G401 (cell line): ENCODE data around the gene NCKIPSD. TPM values are rescaled to one million over a fixed set of nuclear protein-coding genes. Genes with fewer than 3 reads are reported as not detected.

Experiments
- DNase-seq: peaks from one replicate; pipeline ENCODE4 v3.0.0-alpha.2; 2015; ENCODE audit warnings: low spot score
- in situ Hi-C: cut with HindIII; loops from 2 replicates; pipeline ENCODE4 v1.10.0; 2016; ENCODE audit warnings: low sequenced_read_pairs, mixed read lengths
- total RNA-seq: library from RNA; depleted of rRNA; stranded (reverse); fragments of >200 nt; shearing (Covaris generic); gene quantifications from 2 replicates; pipeline ENCODE4 v1.2.3, GENCODE V29; 2014

The NCKIPSD gene
- total RNA-seq, 1 experiment from 2014 or later = 17.1 TPM

GRCh38 chr3:48681974-48682610, 3.6 kb downstream of the NCKIPSD start:
- in situ Hi-C loops = no loop called here
- no peak for DNase-seq

DNA sequence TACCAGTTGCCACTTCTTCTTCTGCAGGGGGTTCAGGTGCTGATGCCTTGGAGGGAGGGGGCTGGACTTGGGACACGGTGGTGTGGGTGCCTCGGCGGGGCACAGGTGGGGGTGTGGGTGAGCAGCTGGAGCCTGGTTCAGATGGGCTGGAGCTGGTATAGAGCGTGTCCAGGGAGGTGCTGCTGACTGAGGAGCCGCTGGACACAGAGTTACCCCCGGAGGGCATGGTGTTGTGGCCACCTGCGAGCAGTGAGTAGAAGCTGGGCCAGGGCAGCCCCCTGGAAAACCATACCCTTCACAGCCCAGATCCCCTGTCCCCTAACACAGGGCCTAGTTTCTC, 4.2 kb downstream of the NCKIPSD start:
- in situ Hi-C loops = no loop called here
- DNase-seq = no peak

DNA sequence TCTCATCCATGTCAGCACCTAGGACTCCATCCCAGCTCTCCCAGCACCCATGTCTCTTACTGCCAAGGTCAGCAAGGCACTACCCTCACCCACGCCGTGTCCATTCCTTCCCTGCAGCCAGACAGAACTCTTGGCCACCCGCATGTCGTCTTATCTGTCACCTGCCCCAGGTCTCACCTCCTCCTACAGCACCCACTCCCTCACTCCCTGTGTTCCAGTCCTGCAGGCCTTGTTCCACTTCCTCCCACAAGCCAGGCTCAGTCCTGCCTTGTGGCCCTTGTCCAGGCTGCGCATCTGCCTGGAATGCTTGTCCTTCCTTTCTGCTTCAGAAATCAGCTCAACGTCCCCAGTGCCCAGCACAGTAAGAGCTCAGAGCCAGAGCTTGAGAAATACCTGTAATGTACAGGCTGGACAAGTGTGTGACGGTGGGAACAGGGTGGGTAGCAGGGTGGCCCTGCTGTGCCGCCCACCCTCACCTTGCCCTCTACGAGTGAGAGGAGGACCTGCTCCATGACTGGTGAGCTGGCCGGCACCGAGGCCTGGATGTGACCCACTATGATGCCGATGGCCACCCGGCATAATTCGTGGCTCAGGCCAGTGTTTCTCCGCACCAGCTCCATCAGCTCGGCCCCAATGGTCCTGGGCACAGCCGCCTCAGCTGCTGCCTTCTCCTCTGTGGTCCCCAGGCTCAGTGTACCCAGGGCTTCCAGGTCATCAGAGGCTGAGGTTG, 4.7 kb downstream of the NCKIPSD start:
- in situ Hi-C loops = no loop called here
- DNase-seq = no peak

GRCh38 chr3:48679411-48680391, 6.0 kb downstream of the NCKIPSD start:
- in situ Hi-C loops = no loop called here
- DNase-seq = no peak

GRCh38 chr3:48678566-48679380, 6.9 kb downstream of the NCKIPSD start:
- in situ Hi-C loops = no loop called here
- no peak for DNase-seq

DNA sequence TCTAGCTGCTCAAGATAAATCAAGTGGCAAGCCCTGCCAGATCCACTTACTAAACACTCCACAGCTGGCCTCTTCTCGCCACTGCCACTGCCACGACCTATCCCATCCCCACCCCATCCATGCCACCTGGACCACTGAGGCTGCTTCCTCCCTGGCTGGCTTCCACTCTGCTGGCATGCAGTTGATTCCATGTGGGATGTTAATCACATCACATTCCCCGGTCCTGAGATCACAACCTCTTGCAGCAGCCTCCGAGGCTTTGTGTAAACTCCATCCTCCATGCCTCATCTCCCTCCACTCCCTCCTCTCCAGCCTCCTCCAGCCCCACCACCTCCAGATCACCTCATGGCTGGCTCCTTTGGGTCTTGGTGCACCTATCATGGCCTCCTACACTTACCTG, 7.7 kb downstream of the NCKIPSD start:
- no peak for DNase-seq
- in situ Hi-C loops = no loop called here

DNA sequence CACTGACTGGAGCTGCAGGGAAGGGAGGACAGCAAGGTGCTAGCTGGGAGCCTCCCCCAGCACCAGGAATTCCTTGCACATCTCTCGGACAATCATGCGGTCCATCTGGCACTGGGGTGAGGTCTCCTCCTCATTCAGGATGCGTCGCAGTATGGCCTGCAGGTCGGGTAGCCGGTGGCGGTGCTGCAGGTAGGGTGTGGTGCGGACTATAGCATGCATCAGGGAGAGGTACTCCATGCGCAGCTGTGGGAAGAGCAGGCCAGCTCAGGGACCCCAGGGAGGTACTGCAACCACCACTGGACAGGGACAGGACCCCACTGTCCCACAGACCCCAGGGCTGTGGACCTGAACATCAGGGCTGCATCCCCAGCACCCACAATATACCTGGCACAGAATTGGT, 11.2 kb downstream of the NCKIPSD start:
- in situ Hi-C loops = no loop called here

DNA sequence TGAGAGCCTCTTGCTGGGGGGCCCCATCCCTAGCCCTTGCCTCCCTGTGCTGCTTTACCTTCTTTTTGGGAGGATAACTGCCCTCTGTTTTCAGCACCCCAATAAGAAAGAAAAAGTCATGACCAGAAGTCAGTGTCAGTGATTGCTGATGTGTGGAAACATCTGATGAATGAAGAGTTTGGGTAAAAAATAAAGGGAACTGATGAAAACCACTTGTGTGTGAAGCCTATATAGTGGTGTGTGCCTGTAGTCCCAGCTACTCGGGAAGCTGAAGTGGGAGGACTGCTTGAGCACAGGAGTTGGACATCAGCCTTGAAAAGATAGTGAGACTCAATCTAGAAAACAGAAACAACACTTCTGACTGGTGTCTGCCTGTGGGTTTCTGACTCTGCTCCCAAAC, 13.2 kb downstream of the NCKIPSD start:
- in situ Hi-C loops = no loop called here
- DNase-seq = no peak

More for the DNA sequence above, 11.2 kb downstream of the NCKIPSD start:
- no peak for DNase-seq

DNA sequence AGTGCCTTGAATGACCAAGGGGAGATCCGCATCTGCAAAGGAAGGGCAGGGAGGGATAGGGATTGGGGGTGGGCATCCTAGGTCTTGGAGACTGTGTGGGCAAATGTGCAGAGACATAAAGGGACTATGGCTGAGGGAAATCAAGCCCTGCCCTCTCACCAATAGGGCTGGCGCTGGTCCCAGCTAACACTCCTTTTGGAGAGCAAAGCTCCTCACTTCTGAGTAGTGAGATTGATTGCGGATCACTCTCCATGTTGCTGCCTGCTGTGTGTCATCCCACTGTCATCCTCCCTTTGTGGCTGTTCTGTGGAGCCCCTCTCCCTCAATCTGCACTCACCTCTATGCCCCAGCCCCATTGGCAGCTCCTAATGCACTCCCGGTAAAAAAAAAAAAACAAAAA, 20.8 kb downstream of the NCKIPSD start:
- in situ Hi-C loops = no loop called here
- no peak for DNase-seq

- in situ Hi-C loops = no loop called here
- no peak for DNase-seq
Observed at GRCh38 chr3:48664313-48664644, 21.4 kb downstream of the NCKIPSD start.

DNA sequence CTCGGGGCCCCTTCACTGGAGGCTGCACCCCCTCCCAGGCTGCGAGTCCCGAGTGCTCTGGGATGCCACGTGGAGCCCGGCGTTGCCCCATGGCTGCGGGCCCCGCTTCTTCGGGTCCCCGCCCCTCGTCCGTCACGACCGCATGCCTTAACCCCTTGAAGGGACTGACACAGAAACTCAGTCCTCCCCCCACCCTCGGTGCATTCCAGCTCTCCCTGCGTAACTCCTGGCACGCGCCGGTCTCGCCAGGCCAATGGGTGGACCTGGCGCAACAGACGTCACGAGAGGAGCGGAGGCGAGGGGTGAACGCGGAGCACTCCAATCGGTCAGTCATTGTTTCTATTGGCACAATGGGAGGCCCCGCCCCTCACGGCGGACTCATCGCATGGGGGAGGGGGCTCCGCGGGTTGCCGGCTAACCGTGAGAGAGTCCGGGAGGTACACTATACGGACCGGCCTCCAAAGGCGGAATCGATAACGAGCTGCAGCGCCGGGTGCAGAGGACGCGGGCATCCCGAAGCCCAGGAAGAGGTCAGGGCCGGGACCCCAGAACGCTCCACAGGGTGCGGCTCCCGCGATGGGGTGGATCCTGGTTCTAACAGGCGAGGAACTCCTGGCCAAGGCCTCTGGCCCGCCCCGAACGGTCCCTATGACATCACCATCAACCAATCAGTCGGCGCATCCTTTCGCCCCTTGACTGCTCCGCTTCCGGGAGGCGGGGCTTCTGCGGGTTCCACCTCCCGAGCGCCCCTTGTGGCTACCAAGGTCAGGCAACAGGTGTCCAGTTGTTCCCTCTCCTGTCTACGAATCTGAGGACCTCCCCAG, 22.0 kb downstream of the NCKIPSD start:
- in situ Hi-C loops = no loop called here
- peak; percentile 99 for DNase-seq

- in situ Hi-C loops = no loop called here
Observed at GRCh38 chr3:48662753-48663488, 22.8 kb downstream of the NCKIPSD start, which contains the start of gene CELSR3. Gene CELSR3, minus strand, starts transcription at chr3:48662886. Its CDS starts 252 bp downstream, at chr3:48662634.

DNA sequence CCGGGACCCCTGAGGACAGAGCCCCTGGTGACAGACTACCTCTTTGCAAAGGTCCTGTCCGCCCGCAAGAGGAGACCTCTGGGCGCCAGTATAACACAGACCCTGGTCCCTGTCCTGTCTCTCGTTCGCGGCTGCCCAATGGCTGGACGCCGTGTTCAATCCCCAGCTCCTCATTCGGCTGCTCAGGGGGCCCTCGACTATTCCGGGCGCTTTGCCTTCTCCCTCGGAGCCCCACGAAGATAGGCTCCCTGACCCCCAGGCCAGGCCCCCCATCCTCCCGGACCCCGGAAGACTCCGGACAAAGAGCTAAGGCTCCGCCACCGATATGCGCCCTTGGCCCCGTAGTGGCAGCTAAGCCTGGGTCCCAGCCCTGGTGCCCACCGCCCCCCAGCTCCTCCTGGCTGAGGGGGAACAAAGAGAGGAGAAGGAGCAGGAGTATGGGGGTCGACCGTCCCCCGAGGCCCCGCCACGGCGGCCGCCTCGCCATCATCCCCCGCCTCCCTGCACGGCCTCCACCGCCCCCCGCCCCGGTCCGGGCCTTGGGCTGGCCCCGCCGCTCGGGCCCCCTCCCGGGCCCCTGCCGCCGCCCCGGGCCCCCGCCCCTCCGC, 23.5 kb downstream of the NCKIPSD start:
- in situ Hi-C loops = no loop called here
- no peak for DNase-seq

More at GRCh38 chr3:48662753-48663488, 22.8 kb downstream of the NCKIPSD start, which contains the start of gene CELSR3:
- peak; percentile 89 for DNase-seq

DNA sequence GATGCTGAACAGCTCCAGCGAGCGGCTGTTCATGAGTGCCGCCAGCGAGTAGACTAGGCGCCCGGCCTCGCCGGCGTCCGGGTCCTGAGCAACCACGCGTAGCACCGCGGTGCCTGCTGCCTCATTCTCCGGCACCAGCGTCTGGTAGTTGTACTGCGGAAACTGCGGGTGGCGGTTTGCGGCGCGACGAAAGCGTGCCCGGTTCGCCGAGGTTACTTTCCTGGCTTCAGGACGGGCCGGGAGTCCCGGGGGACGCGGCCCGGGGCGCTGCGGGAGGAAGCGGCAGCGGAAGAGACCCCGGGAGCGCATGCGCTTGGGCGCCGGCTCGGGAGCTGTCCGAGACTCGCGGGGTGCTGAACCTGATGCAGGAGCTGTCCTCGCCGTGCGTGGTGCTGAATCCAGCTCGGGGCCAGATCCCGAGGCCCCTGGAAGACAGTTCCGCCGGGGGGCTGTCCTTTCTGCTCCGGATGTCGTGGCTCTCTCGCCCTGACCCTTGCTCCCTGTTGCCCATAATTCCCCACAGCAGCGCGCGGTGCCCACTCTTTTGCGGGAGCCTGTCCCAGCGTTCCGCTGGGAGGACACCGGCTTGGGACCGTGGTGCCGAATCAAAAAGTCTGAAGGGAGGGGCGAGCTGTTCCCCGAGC, 24.1 kb downstream of the NCKIPSD start:
- in situ Hi-C loops = no loop called here

DNA sequence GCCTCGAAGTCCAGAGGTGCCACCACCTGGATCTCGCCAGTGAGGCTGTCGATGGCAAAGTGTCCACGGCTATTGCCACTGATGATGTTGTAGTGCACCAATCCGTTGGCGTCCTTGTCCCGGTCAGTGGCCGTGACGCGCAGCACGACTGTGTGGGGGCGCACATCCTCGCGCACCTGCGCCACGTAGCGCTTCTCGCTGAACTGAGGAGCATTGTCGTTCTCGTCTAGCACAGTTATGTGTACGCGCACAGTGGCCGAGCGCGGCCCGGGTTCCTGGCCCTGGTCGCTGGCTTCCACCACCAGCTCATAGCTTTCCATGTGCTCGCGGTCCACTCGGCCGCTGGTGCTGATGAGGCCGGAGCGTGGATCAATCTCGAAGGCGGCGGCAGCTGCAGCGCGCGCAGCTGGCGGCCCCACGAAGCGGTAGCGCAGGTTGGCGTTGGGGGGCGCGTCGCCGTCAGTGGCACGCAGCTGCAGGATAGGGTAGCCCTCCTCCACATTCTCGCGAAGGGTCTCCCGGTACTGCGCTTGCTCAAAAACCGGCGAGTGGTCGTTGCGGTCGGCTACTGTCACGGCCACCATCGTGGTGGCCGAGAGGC, 24.8 kb downstream of the NCKIPSD start:
- in situ Hi-C loops = no loop called here
- no peak for DNase-seq

More for the DNA sequence above, 24.1 kb downstream of the NCKIPSD start:
- peak; percentile 42 for DNase-seq

GRCh38 chr3:48656841-48657281, 28.9 kb downstream of the NCKIPSD start:
- in situ Hi-C loops = no loop called here
- DNase-seq = no peak
